Skeletal muscle satellite cell (primary cell): Measurements from ENCODE around the gene MDGA2.

Experiments
- H3K27me3 ChIP-seq: 2 replicates; pipeline ENCODE4 v1.7.0; 2013; ENCODE audit warnings: low read length; ENCODE audit not compliant: control insufficient read depth, insufficient read depth
- H3K36me3 ChIP-seq: 2 replicates; pipeline ENCODE4 v1.7.0; 2013; ENCODE audit warnings: mild to moderate bottlenecking, control low read depth, low read length; ENCODE audit not compliant: insufficient read depth
- H3K4me1 ChIP-seq: 2 replicates; pipeline ENCODE4 v1.7.0; 2013; ENCODE audit warnings: low read length; ENCODE audit not compliant: control insufficient read depth, insufficient read depth
- H3K4me2 ChIP-seq: 2 replicates; pipeline ENCODE4 v1.7.0; 2013; ENCODE audit warnings: mild to moderate bottlenecking, low read length
- H3K4me3 ChIP-seq: 2 replicates; pipeline ENCODE4 v1.7.0; 2013; ENCODE audit warnings: low read length
- H3K9ac ChIP-seq: 2 replicates; pipeline ENCODE4 v1.7.0; 2013; ENCODE audit warnings: mild to moderate bottlenecking, low read depth, low read length, moderate library complexity
- H3K9me3 ChIP-seq: replicated peaks from 2 replicates; pipeline ENCODE4 v1.7.0; 2013; ENCODE audit warnings: mild to moderate bottlenecking, control low read depth, low read length

MDGA2 gene

DNA sequence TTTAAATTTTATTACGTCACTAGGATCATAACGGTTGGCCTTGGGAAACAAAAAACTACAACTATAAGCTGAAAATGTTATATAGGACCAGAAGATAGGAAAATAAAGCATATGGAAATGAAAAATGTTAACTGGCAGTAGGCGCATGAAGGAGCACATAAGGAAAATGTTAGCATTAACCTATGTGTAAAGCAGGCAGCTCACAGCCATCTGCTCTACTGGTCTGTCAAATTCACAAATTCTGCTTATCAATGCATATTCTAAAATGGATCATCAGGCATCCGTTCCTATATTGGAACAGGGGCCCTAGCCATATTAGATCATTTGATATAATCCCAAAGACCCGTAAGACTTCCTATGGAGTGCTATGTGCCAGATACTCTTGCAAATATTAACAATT is 263.9 kb downstream of the MDGA2 start:
- H3K36me3 ChIP-seq = no peaks in the 10 kb centered on the region
- H3K9me3 ChIP-seq = peaks cover 7% of the 10 kb centered on the region
- H3K4me1 ChIP-seq = no peaks in the 10 kb centered on the region
- no peaks in the 10 kb centered on the region for H3K27me3 ChIP-seq
- no peak overlapping the region for H3K4me2 ChIP-seq
- no peak overlapping the region for H3K9ac ChIP-seq
- H3K4me3 ChIP-seq = no peak overlapping the region

DNA sequence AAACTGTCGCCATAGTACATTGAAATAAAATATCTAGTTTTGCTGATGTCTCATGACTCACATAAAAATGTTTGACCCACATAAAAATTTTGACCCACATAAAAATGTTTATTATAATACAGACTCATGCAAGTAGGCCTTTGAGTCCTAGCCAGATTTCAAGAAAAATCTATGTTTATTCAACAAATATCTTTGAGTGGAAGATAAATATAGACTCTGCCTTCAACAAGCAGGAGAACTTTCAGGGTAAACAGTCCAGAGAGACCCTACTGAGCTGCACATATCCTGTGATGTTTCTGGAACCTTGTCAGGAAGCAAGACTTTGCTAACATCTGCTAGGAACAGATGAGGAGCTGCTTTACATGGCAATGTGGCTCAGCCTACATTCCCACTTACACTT is 283.1 kb downstream of the MDGA2 start:
- no peak overlapping the region for H3K9ac ChIP-seq
- no peak overlapping the region for H3K4me2 ChIP-seq
- no peaks in the 10 kb centered on the region for H3K27me3 ChIP-seq
- H3K4me1 ChIP-seq = no peaks in the 10 kb centered on the region
- peaks cover 4% of the 10 kb centered on the region for H3K9me3 ChIP-seq
- no peak overlapping the region for H3K4me3 ChIP-seq
- H3K36me3 ChIP-seq = no peaks in the 10 kb centered on the region

- Histone ChIP-seq H3K4me1 (no peaks in the 10 kb centered on the region), H3K9ac (no peak overlapping the region), H3K36me3 (no peaks in the 10 kb centered on the region), H3K4me2 (no peak overlapping the region), H3K9me3 (peaks cover 4% of the 10 kb centered on the region), H3K4me3 (no peak overlapping the region), H3K27me3 (no peaks in the 10 kb centered on the region)
Measured at GRCh38 chr14:47390831-47391504, 284.4 kb downstream of the MDGA2 start.

GRCh38 chr14:47389535-47389934 is 285.9 kb downstream of the MDGA2 start:
- Histone ChIP-seq H3K27me3 (no peaks in the 10 kb centered on the region), H3K36me3 (no peaks in the 10 kb centered on the region), H3K9me3 (peaks cover 7% of the 10 kb centered on the region), H3K4me2 (no peak overlapping the region), H3K4me3 (no peak overlapping the region), H3K9ac (no peak overlapping the region), H3K4me1 (no peaks in the 10 kb centered on the region)

GRCh38 chr14:47366006-47366405 is 309.4 kb downstream of the MDGA2 start:
- no peak overlapping the region for H3K9ac ChIP-seq
- H3K4me1 ChIP-seq = no peaks in the 10 kb centered on the region
- no peaks in the 10 kb centered on the region for H3K36me3 ChIP-seq
- no peaks in the 10 kb centered on the region for H3K27me3 ChIP-seq
- no peaks in the 10 kb centered on the region for H3K9me3 ChIP-seq
- no peak overlapping the region for H3K4me2 ChIP-seq
- H3K4me3 ChIP-seq = no peak overlapping the region

DNA sequence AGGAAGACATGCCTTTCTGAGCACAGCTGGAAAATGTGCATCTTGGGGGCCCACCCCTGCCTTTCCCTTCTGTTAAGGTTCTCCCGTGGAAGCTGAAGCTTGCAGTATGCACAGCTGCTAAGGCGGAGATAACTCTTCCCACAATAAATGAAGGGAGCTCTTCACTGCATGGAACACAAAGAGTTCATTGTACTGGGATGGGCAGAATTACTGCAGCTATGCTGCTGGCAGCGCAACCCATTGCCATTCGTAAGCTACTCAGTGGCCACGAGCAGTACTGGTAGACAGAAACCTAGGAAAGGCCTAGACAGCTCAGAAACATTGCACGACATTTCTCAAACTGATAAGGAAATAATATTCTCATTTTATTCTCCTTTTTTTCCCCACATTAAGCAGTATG is 310.2 kb downstream of the MDGA2 start:
- Histone ChIP-seq H3K4me1 (no peaks in the 10 kb centered on the region), H3K9me3 (no peaks in the 10 kb centered on the region), H3K4me3 (no peak overlapping the region), H3K9ac (no peak overlapping the region), H3K36me3 (no peaks in the 10 kb centered on the region), H3K4me2 (no peak overlapping the region), H3K27me3 (no peaks in the 10 kb centered on the region)

GRCh38 chr14:47353186-47353585 is 322.2 kb downstream of the MDGA2 start:
- no peak overlapping the region for H3K9ac ChIP-seq
- no peaks in the 10 kb centered on the region for H3K27me3 ChIP-seq
- no peak overlapping the region for H3K4me3 ChIP-seq
- H3K4me1 ChIP-seq = no peaks in the 10 kb centered on the region
- H3K9me3 ChIP-seq = peaks cover 6% of the 10 kb centered on the region
- no peak overlapping the region for H3K4me2 ChIP-seq
- no peaks in the 10 kb centered on the region for H3K36me3 ChIP-seq

GRCh38 chr14:47346849-47347248 is 328.6 kb downstream of the MDGA2 start:
- H3K27me3 ChIP-seq = no peaks in the 10 kb centered on the region
- no peaks in the 10 kb centered on the region for H3K36me3 ChIP-seq
- H3K9ac ChIP-seq = no peak overlapping the region
- no peaks in the 10 kb centered on the region for H3K9me3 ChIP-seq
- no peak overlapping the region for H3K4me3 ChIP-seq
- H3K4me2 ChIP-seq = no peak overlapping the region
- H3K4me1 ChIP-seq = no peaks in the 10 kb centered on the region

GRCh38 chr14:47345016-47345415 is 330.4 kb downstream of the MDGA2 start:
- Histone ChIP-seq H3K4me2 (no peak overlapping the region), H3K4me3 (no peak overlapping the region), H3K4me1 (no peaks in the 10 kb centered on the region), H3K9ac (no peak overlapping the region), H3K9me3 (no peaks in the 10 kb centered on the region), H3K27me3 (no peaks in the 10 kb centered on the region), H3K36me3 (no peaks in the 10 kb centered on the region)

GRCh38 chr14:47332939-47333338 is 342.5 kb downstream of the MDGA2 start:
- H3K4me1 ChIP-seq = no peaks in the 10 kb centered on the region
- no peak overlapping the region for H3K4me2 ChIP-seq
- no peaks in the 10 kb centered on the region for H3K9me3 ChIP-seq
- H3K4me3 ChIP-seq = no peak overlapping the region
- no peak overlapping the region for H3K9ac ChIP-seq
- H3K36me3 ChIP-seq = no peaks in the 10 kb centered on the region
- no peaks in the 10 kb centered on the region for H3K27me3 ChIP-seq

GRCh38 chr14:47332106-47332505 is 343.3 kb downstream of the MDGA2 start:
- Histone ChIP-seq H3K36me3 (no peaks in the 10 kb centered on the region), H3K9me3 (no peaks in the 10 kb centered on the region), H3K27me3 (no peaks in the 10 kb centered on the region), H3K4me3 (no peak overlapping the region), H3K9ac (no peak overlapping the region), H3K4me1 (no peaks in the 10 kb centered on the region), H3K4me2 (no peak overlapping the region)

GRCh38 chr14:47328376-47328775 is 347.0 kb downstream of the MDGA2 start:
- H3K36me3 ChIP-seq = no peaks in the 10 kb centered on the region
- no peaks in the 10 kb centered on the region for H3K27me3 ChIP-seq

More at GRCh38 chr14:47328376-47328775, 347.0 kb downstream of the MDGA2 start:
- H3K4me1 ChIP-seq = no peaks in the 10 kb centered on the region
- no peak overlapping the region for H3K4me2 ChIP-seq
- no peaks in the 10 kb centered on the region for H3K9me3 ChIP-seq
- no peak overlapping the region for H3K4me3 ChIP-seq
- no peak overlapping the region for H3K9ac ChIP-seq
